GM18508 (cell line): ENCODE measurements around the gene C4BPA.

Experiments
- ATAC-seq: cut with Tn5 transposase; IDR thresholded peaks from one replicate; pipeline ENCODE4 v1.9.1; 2021; ENCODE audit warnings: moderate number of reproducible peaks; ENCODE audit not compliant: insufficient read depth, unreplicated experiment

Gene C4BPA

GRCh38 chr1:207103892-207104373 is at the start of gene C4BPA:
TSS of gene C4BPA (plus strand) at chr1:207104233. CDS start at chr1:207113026, 8,793 bp downstream.
- no peak for ATAC-seq

GRCh38 chr1:207054491-207054890 is 49.5 kb upstream of the C4BPA start:
- no peak for ATAC-seq

GRCh38 chr1:207055386-207056001 is 48.5 kb upstream of the C4BPA start:
- no peak for ATAC-seq

- ATAC-seq: no peak
Measured at GRCh38 chr1:207056673-207057072, 47.4 kb upstream of the C4BPA start.

GRCh38 chr1:207058252-207058651 is 45.8 kb upstream of the C4BPA start:
- no peak for ATAC-seq

DNA sequence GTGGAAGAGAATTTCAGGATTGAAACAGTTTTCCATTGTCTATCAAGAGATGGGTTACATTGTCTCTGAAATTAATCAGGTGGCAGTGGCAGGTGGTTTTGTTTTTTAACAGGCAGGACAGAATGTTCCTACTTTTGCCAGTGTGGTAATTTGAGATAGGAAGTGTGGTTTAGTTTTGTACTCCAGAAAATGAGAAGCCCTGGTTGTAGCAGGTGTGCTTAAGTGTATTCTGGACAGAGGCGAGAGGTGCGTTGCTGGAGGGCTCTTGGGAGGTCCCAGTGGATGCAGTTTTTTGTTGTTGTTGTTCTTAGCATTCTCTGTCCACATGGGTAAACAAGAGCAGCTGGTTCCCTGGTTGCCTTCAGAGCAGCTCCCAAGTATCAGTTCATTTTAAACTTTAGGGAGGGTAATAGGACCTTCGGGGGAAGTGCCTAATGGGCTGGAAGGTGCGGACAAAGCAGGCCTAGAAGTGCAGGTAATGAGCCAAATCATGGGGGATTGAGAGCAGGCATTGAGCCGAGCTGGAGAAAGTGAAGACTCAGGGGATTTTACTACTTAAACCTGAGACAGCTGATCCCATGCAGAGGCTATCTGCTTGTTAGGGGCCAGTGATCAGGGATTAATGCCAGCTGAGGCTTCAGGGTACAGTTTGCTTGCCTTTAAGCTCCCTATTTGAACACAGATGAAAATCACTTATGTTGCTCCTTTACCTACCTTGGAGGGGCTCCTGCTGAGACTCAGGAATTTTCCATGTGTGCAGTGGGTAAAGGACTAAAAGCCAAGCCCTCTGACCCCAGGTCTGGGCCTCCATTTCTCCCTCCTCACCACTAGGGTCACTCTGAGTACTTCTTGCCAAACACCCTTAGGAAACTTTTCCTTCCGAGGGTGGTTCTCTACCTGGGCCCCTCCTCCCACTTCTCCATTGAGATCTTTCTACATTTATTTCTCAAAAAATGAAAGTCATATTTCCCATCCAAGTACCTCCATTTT is 44.9 kb upstream of the C4BPA start:
- ATAC-seq: no peak

DNA sequence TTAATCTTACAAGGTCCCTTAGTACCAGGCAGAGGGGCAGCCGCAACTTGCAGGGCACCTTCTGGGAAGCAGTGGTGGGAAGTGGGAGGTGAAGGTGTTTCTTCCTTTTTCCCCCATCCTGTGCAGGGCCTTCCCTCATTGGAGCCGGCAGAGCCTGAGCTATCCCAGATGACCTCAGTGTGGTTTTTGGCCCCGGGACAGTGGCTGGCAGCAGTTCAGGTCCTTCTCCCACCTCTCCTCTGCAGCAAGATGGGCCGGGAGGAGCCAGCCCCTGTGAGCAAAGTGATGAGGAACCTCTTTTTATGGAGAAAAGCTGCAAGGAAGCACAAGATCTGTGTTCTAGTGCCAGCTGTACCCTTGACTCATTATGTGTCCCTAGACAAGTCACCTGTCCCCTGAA is 44.2 kb upstream of the C4BPA start:
- no peak for ATAC-seq

DNA sequence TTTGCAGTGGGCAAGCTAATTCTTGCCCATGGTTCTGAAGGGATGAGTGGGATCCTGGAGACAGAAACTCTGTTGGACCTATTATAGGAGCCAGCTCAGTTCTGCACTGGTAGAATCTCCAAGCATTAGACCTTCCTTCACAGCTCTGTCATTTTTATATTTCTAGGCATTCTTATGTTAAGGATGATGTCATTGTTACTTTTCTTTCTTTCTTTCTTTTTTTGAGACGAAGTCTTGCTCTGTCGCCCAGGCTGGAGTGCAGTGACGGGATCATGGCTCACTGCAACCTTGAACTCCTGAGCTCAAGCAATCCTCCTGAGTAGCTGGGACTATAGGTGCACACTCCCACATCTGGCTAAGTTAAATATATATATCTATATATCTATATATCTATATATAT is 43.4 kb upstream of the C4BPA start:
- ATAC-seq: no peak

DNA sequence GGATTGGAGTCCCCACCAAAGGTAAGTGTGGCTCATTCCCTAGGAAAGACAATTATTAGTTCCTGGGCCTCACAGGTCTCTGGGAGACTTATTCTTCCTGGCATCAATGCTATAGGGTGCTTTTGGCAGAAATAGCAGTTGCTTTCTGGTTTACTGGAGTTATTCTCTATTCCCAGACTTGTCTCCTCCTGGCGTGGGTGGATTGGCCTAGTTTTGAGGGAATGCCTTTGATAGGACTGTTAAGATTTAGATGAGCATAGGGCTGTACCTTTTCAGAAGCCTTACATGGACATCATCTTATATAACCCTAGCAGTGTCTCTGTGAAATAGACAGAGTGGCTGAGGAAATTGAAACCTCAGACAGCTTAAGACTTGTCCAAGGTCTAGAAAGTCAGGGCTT is 42.0 kb upstream of the C4BPA start:
- ATAC-seq: no peak

DNA sequence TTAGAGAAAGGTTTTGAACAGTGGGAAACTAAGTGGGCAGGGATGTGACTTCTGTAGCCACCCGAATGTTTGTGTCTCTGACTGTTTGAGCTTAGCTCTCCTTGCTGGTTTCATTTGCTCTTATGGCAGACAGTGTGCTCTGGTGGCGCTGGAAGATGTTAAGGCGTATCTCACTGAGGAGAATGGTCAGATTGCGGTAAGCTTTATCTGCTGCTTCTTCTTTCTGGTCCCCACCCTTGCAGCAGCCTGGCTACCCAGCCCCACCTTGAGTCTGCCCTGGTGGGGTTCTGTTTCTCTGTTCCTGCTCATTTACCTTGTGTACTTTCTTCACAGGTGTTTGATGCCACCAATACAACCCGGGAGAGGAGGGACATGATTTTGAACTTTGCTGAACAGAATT is 41.0 kb upstream of the C4BPA start:
- ATAC-seq: no peak

DNA sequence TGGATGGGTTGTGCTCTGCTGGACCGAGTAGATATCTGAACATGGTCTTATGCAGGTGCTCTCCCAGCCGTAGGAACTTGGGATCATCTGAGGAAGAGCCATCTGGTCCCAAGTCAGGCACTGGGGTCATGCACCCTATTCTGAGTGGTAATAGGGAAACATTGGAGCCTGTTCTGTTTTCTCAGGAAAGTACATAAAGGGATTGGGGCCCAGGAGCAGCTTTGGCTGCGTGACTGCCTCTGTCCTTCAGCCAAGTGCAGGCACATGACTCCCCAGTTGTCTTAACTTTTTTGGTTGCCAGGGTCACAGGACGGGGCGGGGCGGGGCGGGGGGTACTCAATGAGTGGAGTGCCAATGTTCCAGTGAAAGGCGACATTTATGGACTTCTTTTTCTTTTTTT is 39.5 kb upstream of the C4BPA start:
- no peak for ATAC-seq

- ATAC-seq: no peak
Measured at GRCh38 chr1:207067185-207067584, 36.8 kb upstream of the C4BPA start.

GRCh38 chr1:207067665-207068064 is 36.4 kb upstream of the C4BPA start:
- ATAC-seq: no peak

DNA sequence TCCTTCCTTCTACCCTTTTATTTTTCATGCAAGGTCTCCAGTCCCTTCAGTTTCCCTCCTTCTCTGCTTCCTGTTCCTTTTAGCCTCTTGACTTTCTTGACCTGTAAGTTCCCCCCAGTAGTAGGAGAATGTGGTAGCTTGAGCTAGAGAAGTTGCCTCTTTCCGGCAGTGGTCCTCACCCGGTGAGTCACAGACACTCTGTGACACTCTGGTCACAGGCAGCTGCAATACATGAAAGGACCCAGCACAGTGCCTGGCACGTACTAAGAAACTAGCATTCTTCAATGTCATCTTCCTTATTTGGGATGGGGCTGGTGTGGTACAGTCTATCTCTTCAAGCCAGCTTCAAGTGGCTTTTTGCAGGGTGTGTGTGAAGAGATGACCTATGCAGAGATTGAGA is 35.0 kb upstream of the C4BPA start:
- ATAC-seq: no peak

GRCh38 chr1:207069858-207070506 is 34.1 kb upstream of the C4BPA start:
- no peak for ATAC-seq

DNA sequence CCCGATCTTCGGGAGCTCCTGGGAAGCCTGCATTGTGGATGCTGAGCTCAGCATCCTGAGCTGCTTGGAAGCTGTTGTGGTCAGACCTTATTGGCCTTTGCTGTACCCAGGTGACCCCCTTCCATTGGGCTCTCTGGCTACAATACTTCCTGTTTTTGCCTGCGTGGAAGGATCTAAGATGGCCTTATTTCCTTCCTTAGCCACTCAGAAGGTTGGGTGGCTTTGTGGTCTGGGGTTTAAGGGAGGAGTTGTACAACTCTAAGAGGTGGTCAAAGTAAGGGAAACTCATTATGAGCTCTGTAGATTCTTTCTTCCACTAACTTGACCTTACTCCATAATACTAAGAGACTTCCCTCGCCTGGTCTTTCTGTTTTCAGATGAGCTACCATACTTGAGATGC is 33.2 kb upstream of the C4BPA start:
- ATAC-seq: no peak

DNA sequence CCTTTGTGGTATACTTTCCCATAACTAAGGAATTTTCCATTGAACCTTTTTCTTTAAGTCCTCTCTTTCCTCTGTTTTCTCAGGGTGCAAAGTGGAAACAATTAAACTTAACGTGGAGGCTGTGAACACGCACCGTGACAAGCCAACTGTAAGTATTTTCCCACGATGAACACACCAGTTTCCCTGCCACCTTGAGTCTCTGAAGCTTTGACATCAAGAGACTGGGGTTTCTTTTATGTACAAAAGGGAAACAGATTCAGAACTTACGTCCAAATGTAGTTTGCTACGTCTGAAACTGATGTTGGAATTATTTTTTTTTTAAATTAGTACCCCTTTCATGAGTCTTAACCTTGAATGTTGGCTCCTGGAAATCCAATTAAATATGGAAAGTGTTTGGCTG is 32.6 kb upstream of the C4BPA start:
- ATAC-seq: no peak

- ATAC-seq: no peak
Measured at GRCh38 chr1:207072233-207072632, 31.8 kb upstream of the C4BPA start.

DNA sequence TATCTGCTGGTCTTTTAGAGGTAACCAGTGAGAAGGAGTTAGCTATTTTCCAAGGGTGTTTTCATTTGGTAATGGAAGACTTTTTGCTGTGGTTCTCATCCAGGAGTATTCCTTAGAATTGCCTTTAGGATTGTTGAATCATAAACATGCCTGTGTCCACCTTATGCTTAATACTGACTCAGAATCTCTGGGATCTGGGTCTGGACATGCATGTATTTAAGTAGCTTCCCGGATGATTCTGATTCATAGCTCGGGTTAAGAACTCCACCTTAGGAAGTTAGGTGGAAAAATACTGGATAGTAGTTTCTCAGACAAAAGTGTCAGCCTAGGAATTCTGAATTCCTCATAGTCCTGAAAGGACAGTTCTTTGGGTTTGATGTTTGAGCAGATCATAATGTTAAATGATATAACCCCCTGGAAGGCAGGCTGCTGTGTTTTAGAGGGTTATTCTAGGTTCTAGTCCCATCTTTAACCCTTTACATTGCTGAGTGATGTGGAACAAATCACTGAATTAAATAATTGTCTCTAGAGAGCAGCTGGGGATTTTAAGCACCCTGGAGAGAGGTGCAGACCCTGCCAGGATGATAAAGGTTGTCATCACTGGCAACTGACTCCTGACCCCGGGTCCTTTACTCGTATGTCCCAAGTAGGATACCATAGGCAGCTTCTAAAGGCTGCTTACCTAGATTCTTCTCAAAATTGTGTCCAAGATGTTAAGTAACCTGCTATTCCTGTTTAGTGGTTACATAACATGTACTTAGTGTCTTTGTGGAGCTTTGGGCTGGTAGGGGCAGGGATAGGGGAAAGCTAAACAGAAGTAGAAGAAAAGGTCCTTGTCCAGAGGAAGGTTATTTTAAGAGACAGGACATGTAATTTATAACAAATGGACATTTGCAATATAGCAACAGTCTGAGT is 29.9 kb upstream of the C4BPA start:
- ATAC-seq: no peak
